D721Med (cell line): ENCODE data around the gene DNAJB12.
"Not testable (repeated sequence)": the region's sequence is repeated elsewhere in the genome, so short reads cannot be mapped to it uniquely, and the experiment has no call there.

Source experiments
- DNase-seq: peaks from one replicate; pipeline ENCODE4 v3.0.0; 2011; ENCODE audit warnings: low spot score; ENCODE audit not compliant: insufficient read length
- FAIRE-seq: peaks from 2 replicates; lab custom pipeline; 2011; peaks lifted over from hg19 to GRCh38; lab: Jason Lieb, UNC
- CTCF ChIP-seq: IDR thresholded peaks from 2 replicates; pipeline ENCODE4 v1.5.1; 2012; ENCODE audit warnings: mild to moderate bottlenecking, control low read depth; ENCODE audit not compliant: insufficient read depth; ENCODE audit errors: missing control alignments

Gene DNAJB12

DNA sequence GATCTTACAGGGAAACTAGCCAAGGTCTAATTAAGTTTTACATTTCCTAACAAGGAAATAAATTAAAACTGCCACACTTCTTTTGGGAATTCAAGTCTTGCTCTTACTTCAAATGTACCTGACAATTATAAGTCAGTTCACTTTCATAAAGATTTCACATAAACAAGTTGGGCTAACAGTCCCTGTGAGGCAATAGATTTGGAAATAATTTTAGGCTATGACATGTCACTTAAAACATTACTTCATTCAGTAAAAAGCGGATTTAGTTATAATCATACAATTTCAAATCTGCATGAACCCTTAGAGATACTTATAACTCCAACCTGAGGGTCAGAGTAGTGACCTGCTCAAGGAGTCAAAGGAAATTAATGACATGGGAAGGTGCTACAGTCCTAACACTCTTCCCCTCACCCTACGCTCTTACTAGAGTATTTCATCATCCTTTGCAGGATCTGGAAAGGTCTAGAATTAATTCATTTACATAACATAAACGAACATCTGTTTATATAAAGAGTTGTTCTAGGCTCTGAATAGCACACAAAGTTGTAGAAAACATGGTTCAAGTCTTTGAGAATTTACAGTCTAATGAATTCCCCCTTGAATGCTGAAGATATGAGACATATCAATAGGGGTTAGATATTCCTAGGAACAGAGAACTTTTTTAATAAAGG lies 32.3 kb upstream of the DNAJB12 start:
- no peak for FAIRE-seq

GRCh38 chr10:72385724-72386123 lies 31.0 kb upstream of the DNAJB12 start:
- FAIRE-seq, result no peak
- TF ChIP-seq CTCF, result no peak
- DNase-seq, result no peak

More for the DNA sequence above, 32.3 kb upstream of the DNAJB12 start:
- no peak for TF ChIP-seq CTCF
- DNase-seq, result no peak

GRCh38 chr10:72384982-72385381 lies 30.3 kb upstream of the DNAJB12 start:
- not testable (repeated sequence) for FAIRE-seq, DNase-seq

DNA sequence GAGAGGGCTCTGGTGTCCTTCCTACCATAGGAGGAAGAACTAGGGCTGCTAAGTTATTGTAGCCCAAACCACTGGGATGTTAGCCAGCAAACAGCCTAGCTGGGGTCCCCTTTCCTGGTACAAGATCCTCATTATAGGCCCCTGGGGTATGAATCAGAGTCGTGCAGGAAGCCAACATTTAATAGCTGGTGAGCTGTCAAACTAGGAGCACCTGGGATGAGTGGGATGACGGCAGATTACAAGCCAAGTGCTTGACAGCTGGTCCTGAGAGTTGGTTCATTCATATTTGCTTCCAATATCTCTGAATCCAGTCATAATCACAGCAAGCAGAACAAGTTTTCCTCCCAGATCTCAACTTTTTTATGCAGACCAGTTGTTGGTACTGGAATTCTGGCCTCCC lies 25.1 kb upstream of the DNAJB12 start:
- FAIRE-seq, result no peak
- DNase-seq, result no peak
- TF ChIP-seq CTCF, result no peak

DNA sequence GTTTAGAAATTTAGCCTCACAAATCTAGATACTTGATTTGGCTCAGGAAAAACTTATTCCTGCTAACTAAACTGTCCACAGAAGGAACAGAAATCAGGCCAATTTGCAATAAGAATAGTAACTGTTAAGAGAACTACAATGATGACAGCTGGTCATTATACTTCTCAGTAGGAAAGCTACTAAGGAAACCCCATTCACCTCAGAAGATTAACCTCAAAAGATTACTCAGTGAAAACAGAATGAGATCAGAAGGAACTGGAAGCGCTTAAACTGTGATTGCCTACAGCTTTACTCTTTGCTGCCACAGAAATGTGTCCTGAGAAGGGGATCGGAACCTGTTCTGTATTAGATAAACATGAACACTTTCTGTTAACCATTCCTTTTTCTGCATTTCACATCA lies 24.3 kb upstream of the DNAJB12 start:
- FAIRE-seq (no peak), DNase-seq (peak; percentile 36)
- TF ChIP-seq CTCF, result no peak

DNA sequence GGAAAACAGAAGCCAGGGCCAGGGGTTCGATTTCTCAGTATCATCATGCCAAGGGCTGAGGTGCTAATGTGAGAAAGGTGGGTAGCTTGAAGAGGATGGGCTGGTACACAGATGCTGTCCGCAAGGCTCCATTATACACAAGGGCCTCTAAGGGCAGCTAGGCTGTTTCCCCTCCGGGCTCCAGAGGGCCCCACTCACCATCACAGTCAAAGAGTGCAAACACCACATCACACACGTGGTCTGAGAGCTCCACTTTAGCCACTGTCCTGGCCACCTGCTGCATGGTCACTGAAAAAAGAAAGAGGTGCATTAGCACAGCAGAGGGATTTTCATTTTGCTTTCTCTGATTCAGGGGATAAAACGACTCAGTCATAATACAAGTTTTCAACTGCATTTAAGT lies 20.9 kb upstream of the DNAJB12 start:
- DNase-seq, result no peak
- TF ChIP-seq CTCF, result peak; percentile 5
- no peak for FAIRE-seq

DNA sequence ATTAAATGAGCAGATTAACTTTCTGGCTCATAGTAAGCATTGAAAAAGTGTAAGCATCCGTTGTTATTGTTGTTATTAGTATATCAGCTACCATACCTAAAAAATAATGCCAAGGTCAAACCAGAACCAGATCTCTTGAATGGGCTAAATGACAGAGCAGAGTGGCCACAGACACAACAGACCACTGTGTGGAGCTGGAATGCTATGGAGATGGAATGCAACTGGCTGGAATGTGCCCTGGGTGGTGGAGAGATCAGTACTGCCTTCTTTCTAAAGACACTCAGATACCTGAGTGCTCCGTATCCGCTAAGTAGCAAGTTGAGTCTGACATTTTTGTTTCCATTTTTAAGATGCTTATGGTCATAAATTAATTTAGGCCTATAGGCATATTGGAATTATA lies 20.5 kb upstream of the DNAJB12 start:
- FAIRE-seq (no peak), DNase-seq (no peak)
- no peak for TF ChIP-seq CTCF
